HCT116 (cell line): ENCODE results near the gene PRKG1. TPM values are rescaled to one million over a fixed set of nuclear protein-coding genes. Genes with fewer than 3 reads are reported as not detected.

Source experiments
- ATAC-seq: fragments of 200-7000 bp; cut with Tn5 transposase; 2 replicates; pipeline ENCODE4 v1.9.1; 2020; ENCODE audit warnings: mild to moderate bottlenecking, moderate library complexity
- BruUV-seq: library from RNA; stranded (reverse); fragments of 400-500 nt; replicated peaks from 2 replicates; lab custom pipeline; 2021; lab: Mats Ljungman, UMichigan
- CTCF ChIA-PET: fragments of 300-600 bp; sonication (Branson Sonifier 250); formaldehyde crosslinking; loops from one replicate; lab custom pipeline; 2021; ENCODE audit warnings: antibody characterized with exemption; lab: Charles Lee
- POLR2A ChIA-PET: fragments of 300-600, 350-600 bp; sonication (Branson Sonifier 250); formaldehyde crosslinking; loops from one replicate; lab custom pipeline; 2021; ENCODE audit warnings: antibody characterized with exemption; lab: Charles Lee
- RAD21 ChIA-PET, 2 experiments: fragments of 300-600 bp; sonication (Branson Sonifier 250); formaldehyde crosslinking; loops; one replicate each; lab custom pipeline; 2023; ENCODE audit warnings: low total read pairs in 2 of 2; ENCODE audit not compliant: uncharacterized antibody in 2 of 2, unreplicated experiment in 2 of 2, low non-redundant PET in 1 of 2; lab: Charles Lee
- DNase-seq: peaks from one replicate; pipeline ENCODE4 v3.0.0-alpha.2; 2010; ENCODE audit warnings: low read depth, low spot score
- H2AFZ ChIP-seq: fragments of 200-600 bp; shearing (Covaris generic), sonication (generic); 2 replicates; pipeline ENCODE4 v1.6.1; 2017; ENCODE audit warnings: low read depth, mixed run types, mixed read lengths, antibody characterized with exemption, low read length; ENCODE audit not compliant: poor library complexity, severe bottlenecking
- H3K27ac ChIP-seq: 2 replicates; pipeline ENCODE4 v1.5.1; 2012; ENCODE audit warnings: low read depth, low read length
- H3K27me3 ChIP-seq: fragments of 200-600 bp; sonication (generic); 2 replicates; pipeline ENCODE4 v1.6.1; 2016; ENCODE audit warnings: mixed run types, low read length, mixed read lengths; ENCODE audit not compliant: insufficient read depth
- H3K36me3 ChIP-seq, 2 experiments: fragments of 200-500 bp in 1 of 2; fragments of 200-600 bp in 1 of 2; sonication (Bioruptor generic) in 1 of 2; sonication (generic) in 1 of 2; 2 replicates each; pipeline versions ENCODE4 v1.5.1 to v1.6.1; 2014 to 2016; ENCODE audit warnings: low read length in 2 of 2, inconsistent platforms in 1 of 2, mixed read lengths in 1 of 2, mixed run types in 1 of 2; ENCODE audit not compliant: insufficient read depth in 2 of 2, control insufficient read depth in 1 of 2
- H3K4me1 ChIP-seq, 2 experiments: fragments of 200-600 bp in 1 of 2; sonication (generic) in 1 of 2; 2 replicates each; pipeline versions ENCODE4 v1.5.1 to v1.6.1; 2012 to 2017; ENCODE audit warnings: low read length in 2 of 2, inconsistent platforms in 1 of 2, mild to moderate bottlenecking in 1 of 2, mixed read lengths in 1 of 2, mixed run types in 1 of 2, moderate library complexity in 1 of 2; ENCODE audit not compliant: insufficient read depth in 2 of 2, control insufficient read depth in 1 of 2
- H3K4me2 ChIP-seq: fragments of 200-600 bp; sonication (generic); 2 replicates; pipeline ENCODE4 v1.6.1; 2017; ENCODE audit warnings: mixed run types, low read length, mixed read lengths
- H3K4me3 ChIP-seq, 2 experiments: fragments of 200-600 bp in 1 of 2; sonication (generic) in 1 of 2; replicated peaks in 1 of 2; 2 replicates each; pipeline ENCODE4 v1.5.1; 2011 to 2016; ENCODE audit warnings: low read length in 2 of 2, control low read depth in 1 of 2, low read depth in 1 of 2, mild to moderate bottlenecking in 1 of 2, mixed read lengths in 1 of 2, mixed run types in 1 of 2
- H3K79me2 ChIP-seq: fragments of 200-600 bp; sonication (generic); 2 replicates; pipeline ENCODE4 v1.6.1; 2017; ENCODE audit warnings: mild to moderate bottlenecking, mixed run types, low read length, moderate library complexity, mixed read lengths; ENCODE audit not compliant: insufficient read depth
- H3K9ac ChIP-seq: fragments of 200-600 bp; sonication (generic); 2 replicates; pipeline ENCODE4 v1.6.1; 2016; ENCODE audit warnings: low read length, mixed read lengths
- H3K9me2 ChIP-seq: fragments of 200-600 bp; sonication (generic), shearing (Covaris generic); 2 replicates; pipeline ENCODE4 v1.6.1; 2017; ENCODE audit warnings: mixed run types, mild to moderate bottlenecking, moderate library complexity; ENCODE audit not compliant: insufficient read depth
- H3K9me3 ChIP-seq, 2 experiments: fragments of 200-500 bp in 1 of 2; fragments of 200-600 bp in 1 of 2; sonication (Bioruptor generic) in 1 of 2; sonication (generic) in 1 of 2; 2 replicates each; pipeline ENCODE4 v1.6.1; 2014 to 2017; ENCODE audit warnings: low read length in 2 of 2, mixed read lengths in 2 of 2, inconsistent platforms in 1 of 2, low read depth in 1 of 2, mild to moderate bottlenecking in 1 of 2, mixed run types in 1 of 2, moderate library complexity in 1 of 2; ENCODE audit not compliant: control insufficient read depth in 1 of 2, insufficient read depth in 1 of 2
- H4K20me1 ChIP-seq: fragments of 200-600 bp; sonication (generic), shearing (Covaris generic); 2 replicates; pipeline ENCODE4 v1.6.1; 2017; ENCODE audit warnings: mixed run types, mild to moderate bottlenecking, moderate library complexity; ENCODE audit not compliant: insufficient read depth
- CBX3 ChIP-seq: IDR thresholded peaks from 2 replicates; pipeline ENCODE4 v1.6.1; 2012; ENCODE audit warnings: low read depth
- EGR1 ChIP-seq: IDR thresholded peaks from 2 replicates; pipeline ENCODE4 v1.6.1; 2012; ENCODE audit warnings: low read depth
- ELF1 ChIP-seq: IDR thresholded peaks from 2 replicates; pipeline ENCODE4 v1.6.1; 2012; ENCODE audit warnings: low read depth, borderline replicate concordance
- EZH2phosphoT487 ChIP-seq: fragments of 200-600 bp; IDR thresholded peaks from 2 replicates; pipeline ENCODE4 v1.6.1; 2018; ENCODE audit warnings: antibody characterized with exemption, borderline replicate concordance
- POLR2A ChIP-seq: IDR thresholded peaks from 2 replicates; pipeline ENCODE4 v1.7.0; 2011; ENCODE audit warnings: borderline replicate concordance; ENCODE audit not compliant: insufficient read depth, insufficient read length; ENCODE audit errors: extremely low read depth
- SP1 ChIP-seq: IDR thresholded peaks from 2 replicates; pipeline ENCODE4 v1.6.1; 2012; ENCODE audit warnings: low read depth
- YY1 ChIP-seq: IDR thresholded peaks from 2 replicates; pipeline ENCODE4 v1.6.1; 2011; ENCODE audit warnings: low read length, low read depth, moderate library complexity, mild to moderate bottlenecking; ENCODE audit not compliant: insufficient replicate concordance; ENCODE audit errors: extremely low read depth
- ZFX ChIP-seq: fragments of 450-650 bp; IDR thresholded peaks from 2 replicates; pipeline ENCODE4 v1.6.1; 2017
- ZNF274 ChIP-seq: fragments of 200-500 bp; sonication (Bioruptor generic); IDR thresholded peaks from 2 replicates; pipeline ENCODE4 v1.6.1; 2014; ENCODE audit warnings: mild to moderate bottlenecking, low read depth, low read length, inconsistent platforms
- intact Hi-C: fragments of 100-400 bp; cut with micrococcal nuclease; formaldehyde crosslinking; loops from 2 replicates; pipeline ENCODE4 v1.10.0; 2022
- total RNA-seq: library from RNA; stranded (reverse); gene quantifications from one replicate; pipeline ENCODE4 v1.2.1, GENCODE V29; 2021; ENCODE audit not compliant: unreplicated experiment
- TF ChIP-seq, protein P1 (sequence below), 3 experiments: fragments of 200-600 bp in 1 of 3; sonication (generic) in 1 of 3; IDR thresholded peaks in 2 of 3; conservative IDR thresholded peaks in 1 of 3; 2 replicates each; pipeline ENCODE4 v1.5.1; 2012 to 2017; ENCODE audit warnings: low read depth in 2 of 3, low read length in 2 of 3, antibody characterized with exemption in 1 of 3, borderline replicate concordance in 1 of 3, control low read depth in 1 of 3, mild to moderate bottlenecking in 1 of 3, mixed read lengths in 1 of 3, mixed run types in 1 of 3, moderate library complexity in 1 of 3; ENCODE audit not compliant: insufficient read depth in 1 of 3

The PRKG1 gene
- total RNA-seq, 1 experiment from 2014 or later, result 1.4 TPM

DNA sequence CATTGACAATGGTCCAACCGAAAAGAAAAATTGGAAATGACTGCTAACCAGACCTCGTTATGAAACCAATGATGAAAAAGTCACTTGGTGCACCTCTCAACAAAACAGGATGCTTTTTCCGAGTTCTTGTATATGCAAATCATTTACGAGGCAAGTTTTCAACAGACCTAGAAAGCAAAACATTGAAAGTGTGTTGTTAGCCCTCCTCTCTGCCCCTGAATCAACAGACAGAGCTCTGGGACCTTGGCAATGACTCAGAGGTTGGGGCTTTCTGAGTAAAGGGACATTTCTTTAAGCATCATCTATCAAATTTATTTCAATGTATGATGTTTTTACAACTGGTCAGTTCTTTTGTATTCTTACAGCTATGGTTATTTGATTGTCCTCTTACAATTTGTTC lies 1223.5 kb downstream of the PRKG1 start (continued):
- TF ChIP-seq POLR2A (no peak), ZFX (no peak), CBX3 (no peak), EGR1 (no peak), ELF1 (no peak), YY1 (no peak), SP1 (no peak), ZNF274 (no peak)
- TF ChIP-seq, protein P1, sequence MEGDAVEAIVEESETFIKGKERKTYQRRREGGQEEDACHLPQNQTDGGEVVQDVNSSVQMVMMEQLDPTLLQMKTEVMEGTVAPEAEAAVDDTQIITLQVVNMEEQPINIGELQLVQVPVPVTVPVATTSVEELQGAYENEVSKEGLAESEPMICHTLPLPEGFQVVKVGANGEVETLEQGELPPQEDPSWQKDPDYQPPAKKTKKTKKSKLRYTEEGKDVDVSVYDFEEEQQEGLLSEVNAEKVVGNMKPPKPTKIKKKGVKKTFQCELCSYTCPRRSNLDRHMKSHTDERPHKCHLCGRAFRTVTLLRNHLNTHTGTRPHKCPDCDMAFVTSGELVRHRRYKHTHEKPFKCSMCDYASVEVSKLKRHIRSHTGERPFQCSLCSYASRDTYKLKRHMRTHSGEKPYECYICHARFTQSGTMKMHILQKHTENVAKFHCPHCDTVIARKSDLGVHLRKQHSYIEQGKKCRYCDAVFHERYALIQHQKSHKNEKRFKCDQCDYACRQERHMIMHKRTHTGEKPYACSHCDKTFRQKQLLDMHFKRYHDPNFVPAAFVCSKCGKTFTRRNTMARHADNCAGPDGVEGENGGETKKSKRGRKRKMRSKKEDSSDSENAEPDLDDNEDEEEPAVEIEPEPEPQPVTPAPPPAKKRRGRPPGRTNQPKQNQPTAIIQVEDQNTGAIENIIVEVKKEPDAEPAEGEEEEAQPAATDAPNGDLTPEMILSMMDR (IDR thresholded peaks at IDR 0.05 in 2 of 3, conservative IDR thresholded peaks at IDR 0.05 in 1 of 3; ENCODE audit: borderline replicate concordance in 1 of 3, insufficient read depth in 1 of 3, low read depth in 2 of 3, low read length in 2 of 3), result no peak
- TF ChIP-seq, all 23 proteins: peak for 0

DNA sequence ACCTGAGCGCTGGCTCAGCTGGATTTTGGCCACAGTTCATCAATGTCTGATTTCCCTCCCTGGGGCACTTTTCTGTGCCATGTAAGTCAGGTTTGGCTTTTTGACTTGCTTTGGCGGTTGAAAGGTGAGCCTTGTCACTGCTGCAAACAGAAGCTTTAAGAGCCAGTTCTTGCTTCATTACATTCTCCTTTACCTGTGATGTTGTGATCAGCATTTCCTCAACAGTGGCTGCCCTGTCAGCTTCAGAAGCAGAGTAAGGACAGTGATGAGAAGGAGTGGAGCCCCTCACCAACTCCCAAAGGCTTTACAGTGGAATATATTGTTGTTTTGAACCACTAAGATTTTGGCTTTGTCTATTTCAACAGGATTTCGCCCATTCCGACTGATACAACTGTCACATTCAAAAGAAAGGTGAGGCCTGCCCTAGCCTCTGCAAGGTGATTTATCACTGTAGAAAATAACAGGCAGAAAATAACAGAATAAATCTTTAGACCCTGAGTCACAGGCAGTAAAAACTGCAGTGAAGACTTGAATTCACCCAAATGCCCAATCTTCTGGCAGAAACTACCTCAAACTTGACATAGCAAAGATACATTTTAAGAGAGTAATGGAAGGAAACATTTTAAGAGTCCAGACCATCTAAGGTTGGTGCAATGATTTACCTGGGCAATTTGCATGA lies 1226.5 kb downstream of the PRKG1 start:
- Histone ChIP-seq H3K36me3 (no peaks in the 10 kb centered on the region), H2AFZ (no peak overlapping the region), H3K4me2 (no peak overlapping the region), H3K9me2 (no peaks in the 10 kb centered on the region), H3K9me3 (no peaks in the 10 kb centered on the region), H3K27me3 (no peaks in the 10 kb centered on the region), H4K20me1 (no peaks in the 10 kb centered on the region), H3K4me3 (no peak overlapping the region), H3K4me1 (no peaks in the 10 kb centered on the region), H3K79me2 (no peaks in the 10 kb centered on the region), H3K27ac (no peak overlapping the region), H3K9ac (no peak overlapping the region)
- POLR2A ChIA-PET, result no interaction called here
- intact Hi-C loops, result no loop called here
- no TSS peak for BruUV-seq
- RAD21 ChIA-PET, result no interaction called here
- DNase-seq, result no peak
- CTCF ChIA-PET, result no interaction called here
- ATAC-seq, result no peak
- TF ChIP-seq EZH2phosphoT487, result no peak
